ENCODE data around the gene EVC2.

- TF ChIP-seq CTCF (conservative IDR thresholded peaks at IDR 0.05; ENCODE audit: low read depth, low read length) (no peak), EZH2phosphoT487 (IDR thresholded peaks at IDR 0.05; ENCODE audit: borderline replicate concordance, low read length) (no peak), EZH2 (IDR thresholded peaks at IDR 0.05; ENCODE audit: low read length, unreplicated experiment) (no peak)
These were observed 45.0 kb upstream of the EVC2 start for GRCh38 chr4:5753366-5753765.

Measured in PC-3 (cell line).